GM19240 (cell line): ENCODE measurements around the gene S1PR1.

Experiments
- DNase-seq: peaks from one replicate; pipeline ENCODE4 v3.0.0; 2011; ENCODE audit warnings: low spot score; ENCODE audit not compliant: insufficient read length

Gene S1PR1

DNA sequence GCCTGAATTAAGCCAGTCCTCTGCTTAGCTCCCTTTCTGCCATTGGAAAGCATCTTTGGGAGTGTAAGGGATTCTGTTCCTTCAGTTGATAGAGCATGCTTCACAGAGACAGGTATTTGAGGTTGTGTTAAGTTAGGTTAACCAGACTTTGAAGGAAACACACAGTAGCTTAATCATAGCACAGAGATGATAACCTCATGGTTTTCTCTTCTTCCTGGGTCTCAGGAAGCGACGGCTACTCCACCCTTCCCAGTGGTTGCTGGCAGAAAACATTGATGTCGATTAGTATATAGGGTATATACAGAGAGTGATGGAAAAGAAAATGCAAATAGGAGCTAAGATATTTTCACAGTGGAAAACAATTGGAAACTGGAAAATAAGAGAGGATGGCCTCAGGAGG lies 42.0 kb downstream of the S1PR1 start:
- no peak for DNase-seq

DNA sequence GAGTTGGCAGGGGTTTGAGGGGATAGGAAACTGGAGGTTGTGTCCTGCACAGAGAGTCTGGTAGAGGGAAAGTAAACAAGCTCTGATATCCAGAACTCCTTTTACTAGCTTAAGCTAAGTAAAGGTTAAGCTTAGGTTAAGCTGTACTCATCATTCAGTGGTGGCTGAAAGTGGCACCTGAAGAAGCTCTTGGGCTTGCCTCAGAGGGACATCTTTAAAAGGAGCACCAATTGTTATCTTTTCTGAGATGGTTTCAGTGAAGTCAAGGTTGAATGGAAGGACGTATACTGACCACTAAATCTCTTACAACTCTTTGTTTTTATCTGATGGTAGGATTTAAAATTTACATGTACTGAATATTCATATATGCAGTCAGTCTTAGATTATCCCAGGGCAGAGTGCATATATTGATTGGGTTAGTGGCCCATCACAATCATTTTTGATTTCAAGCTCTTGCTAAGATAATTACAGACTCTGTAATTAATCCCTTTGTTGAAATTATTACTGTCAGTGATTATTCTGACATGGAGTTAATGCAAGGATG lies 43.3 kb downstream of the S1PR1 start:
- no peak for DNase-seq

DNA sequence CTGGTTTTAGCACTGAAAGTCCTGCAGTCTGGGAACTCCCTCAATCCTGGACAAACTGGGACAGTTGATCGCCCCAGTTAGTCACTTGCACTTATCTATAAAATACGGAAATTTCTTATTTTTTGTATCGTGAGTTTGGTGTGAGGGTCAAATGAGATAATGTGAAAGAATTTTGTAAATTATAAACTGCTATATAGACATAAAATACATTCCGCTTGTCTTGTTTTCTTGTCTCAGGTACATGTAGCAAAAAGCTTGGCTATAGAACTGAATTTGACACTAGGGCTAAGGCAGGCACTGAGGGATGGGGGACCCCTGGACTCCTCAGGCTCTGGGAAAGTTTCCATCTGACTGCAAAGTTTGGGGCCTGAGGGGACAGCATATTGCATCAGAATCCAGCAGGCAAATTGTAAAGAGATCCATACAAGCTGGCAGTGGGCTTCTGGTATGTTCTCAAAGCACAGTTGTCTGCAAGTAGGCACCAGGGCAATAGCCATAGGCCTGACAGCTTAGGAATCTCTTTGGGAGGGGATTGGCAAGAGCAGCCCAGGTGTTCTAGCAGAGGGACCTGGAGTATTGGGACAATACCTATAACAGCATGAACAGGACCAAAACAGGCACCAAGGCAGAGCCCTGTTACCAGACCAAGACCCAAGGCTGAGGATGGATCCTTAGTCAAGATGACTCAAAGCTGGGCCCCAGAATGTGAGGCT lies 44.3 kb downstream of the S1PR1 start:
- no peak for DNase-seq

DNA sequence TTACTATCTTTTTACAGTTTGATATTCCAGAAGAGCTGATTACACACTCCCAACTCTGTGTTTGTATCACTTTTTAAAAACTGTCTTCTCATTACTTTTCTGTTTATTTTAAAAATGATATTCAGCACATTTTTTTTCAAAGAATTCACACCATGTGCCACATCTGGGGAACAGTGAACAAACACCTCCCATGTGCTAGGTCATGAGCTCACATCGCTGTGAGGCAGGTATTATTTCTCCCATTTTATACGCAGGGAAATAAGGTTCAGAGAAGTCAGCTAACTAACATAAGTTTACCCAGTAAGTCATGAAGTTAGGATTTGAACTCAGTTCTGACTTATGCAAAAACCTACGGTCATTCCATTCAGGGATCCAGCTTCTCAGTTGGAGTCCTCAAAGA lies 44.9 kb downstream of the S1PR1 start:
- no peak for DNase-seq

DNA sequence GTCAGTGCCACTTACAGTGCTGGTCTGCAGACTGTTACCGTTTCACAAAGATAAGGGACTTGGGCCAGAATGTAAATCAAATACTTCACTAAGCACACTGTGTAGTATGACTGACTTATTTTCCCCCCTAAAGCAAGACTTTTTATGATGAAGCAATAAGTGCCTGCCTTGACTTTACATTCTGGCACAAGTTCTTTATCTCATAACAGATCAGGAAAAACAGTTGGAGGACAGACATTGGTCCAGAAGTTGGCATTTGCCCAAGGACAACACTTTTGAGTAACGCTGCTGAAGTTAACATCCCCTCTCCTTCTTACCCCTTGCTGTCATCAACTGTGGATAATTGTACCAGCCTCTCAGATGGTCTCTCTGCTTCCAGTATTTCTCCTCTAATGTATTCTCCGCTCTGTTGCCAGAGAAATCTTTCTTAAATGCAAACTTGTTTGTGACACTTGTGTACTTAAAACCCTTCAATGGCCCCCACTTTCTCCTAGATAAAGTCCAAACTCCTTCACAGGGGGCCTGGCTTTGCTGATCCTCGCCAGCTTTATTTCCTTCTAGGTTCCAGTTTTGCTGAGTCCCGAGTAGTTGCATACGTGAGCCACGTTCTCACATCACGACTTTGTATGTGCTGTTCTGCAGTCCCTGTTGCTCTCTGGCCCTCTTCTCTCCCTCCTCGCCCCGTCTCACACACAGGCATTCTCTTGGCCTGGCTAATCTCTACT lies 45.7 kb downstream of the S1PR1 start:
- DNase-seq, result no peak

DNA sequence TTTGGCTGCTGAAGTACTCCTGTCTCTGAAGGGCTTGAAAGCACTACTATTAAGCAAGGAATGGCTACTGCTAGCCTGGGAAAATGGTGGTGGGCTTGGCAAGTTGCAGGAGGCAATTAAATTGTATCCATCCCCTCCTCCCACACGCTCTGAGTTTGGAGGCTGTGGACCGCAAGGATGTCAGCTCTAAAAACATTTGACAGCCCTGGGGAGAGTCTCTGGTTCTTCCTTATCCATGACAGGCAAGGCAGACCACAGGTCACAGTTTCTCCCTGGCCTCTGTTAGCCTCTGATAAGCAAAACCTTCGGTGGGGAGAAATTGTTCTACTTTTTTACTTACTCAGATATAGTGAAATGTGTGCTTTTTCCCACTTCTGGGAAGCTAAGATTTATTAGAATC lies 46.6 kb downstream of the S1PR1 start:
- DNase-seq, result no peak

DNA sequence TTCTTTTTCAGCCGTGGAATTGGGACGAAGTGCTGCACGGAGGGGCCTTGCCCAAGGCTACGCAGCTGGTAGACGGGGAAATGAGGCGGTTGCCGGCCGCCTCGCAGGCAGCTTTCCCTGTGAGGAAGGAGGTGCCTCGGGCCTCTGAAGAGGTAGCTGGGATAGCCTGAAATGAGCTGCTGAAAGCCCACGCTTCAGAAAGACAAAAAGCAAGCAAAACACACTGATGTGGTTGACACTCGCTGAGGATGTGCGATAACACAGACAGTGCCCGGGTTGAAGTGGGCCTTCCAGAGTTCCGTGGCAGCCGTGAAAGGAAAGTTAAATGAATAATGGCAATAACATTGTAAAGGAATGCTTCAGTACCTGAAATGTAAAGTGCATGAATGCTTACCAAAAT lies 47.2 kb downstream of the S1PR1 start:
- DNase-seq, result no peak

DNA sequence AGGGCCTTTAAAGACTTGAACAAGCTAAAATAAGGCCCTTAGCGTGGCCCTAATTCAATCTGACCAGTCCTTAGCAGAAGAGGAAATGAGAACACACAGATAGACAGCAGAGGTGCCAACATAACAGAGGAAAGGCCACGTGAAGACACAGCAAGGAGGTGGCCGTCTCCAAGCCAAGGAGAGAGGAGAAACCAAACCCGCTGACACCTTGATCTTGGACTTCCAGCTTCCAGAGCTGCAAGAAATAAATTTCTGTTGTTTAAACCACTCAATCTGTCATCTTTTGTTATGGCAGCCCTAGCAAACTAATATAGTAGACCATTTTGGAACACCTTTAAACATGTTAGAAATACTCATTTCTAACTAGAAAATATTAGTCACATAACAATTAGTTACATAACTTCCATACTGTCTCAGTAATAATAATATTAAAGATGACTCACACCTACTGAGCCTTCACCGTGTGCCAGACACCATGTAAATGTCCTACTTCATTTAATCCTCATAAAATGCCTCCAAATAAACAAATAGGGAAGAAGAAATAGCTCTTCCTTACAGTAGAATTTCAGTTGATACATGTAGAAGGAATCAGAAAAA lies 47.9 kb downstream of the S1PR1 start:
- no peak for DNase-seq

DNA sequence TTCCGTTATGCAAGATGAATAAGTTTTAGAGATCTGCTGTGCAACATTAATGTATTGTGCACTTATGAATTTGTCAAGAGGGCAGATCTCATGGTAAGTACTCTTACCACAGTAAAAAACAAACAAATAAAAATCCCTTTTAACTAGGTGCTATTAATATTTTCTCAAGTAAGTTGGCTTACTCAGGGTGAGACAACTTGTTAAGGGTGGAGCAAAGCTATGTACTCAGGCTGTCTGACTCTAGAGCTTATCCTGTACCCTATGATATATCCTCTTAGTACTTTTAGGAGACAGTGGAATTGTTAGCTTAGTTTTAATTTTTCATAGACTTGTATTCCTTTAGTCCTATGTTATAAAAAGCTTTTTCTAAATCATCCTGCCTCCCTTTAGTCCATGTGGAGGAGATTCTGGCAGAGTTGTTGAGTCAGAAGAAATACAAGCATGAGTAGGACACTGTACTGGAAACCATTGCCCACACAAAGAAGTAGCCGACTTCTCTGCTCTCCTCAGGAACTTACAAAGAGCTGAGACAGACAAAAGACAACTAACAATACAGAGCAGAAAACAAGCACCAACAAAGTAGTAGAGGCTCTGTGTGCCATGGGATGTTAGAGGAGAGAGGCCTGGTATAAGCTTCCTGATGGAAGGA lies 49.2 kb downstream of the S1PR1 start:
- DNase-seq, result no peak

DNA sequence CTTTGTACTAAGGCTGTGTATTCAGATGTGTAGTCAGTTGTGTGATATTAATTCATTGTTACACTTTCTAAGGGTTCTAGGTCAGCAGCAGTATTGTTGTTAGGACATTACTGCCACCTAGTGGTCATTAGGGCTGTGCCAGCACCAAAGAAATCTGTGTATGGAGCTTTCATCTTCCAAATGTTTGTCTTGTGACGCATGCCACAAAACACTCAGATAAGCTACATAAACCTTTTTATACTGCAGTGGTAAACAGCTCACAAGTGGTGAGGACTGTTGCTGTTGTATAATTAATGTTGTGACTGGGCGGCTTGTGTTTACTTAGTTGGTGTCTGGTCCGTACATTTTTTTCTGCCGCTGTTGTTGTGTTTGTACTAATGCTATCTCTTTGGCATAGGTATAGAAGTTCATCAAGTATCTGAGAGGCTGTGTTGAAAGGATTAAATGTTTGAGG lies 51.7 kb downstream of the S1PR1 start:
- no peak for DNase-seq

DNA sequence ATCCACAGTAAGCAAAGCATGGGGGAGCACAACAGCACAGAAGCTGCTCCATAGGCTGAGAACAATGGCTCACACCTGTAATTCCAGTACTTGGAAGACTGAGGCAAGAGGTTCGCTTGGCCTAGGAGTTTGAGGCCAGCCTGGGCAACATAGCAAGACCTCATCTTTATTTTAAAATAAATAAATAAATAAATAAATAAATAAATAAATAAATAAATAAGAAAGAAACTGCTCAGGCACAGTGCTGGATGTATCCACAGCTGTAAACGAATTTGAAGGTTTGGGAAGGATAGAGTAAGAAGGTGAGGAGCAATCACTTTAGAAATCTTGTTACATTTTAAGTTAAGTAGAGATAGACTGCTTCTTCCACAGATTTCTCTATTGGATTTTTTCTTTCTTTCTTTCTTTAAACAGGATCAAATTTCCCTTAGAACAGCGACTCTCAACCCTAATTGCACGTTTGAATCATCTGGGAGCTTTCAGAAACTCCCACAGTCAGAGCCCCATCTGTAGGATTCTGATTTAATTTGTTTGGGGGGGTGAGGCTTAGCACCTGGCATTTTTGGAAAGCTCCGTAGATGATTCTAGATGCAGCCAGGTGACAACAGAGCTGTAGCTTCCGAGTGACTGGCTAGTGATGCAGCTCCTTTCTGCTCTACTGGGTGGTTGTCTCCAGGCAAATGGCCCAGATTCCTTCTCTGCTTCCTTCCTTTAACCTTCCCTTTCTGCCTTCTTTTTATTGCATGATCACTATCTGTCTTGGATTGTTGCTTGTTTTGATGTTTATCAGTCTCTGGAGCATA lies 53.5 kb downstream of the S1PR1 start:
- DNase-seq, result no peak
